Mesendoderm (in vitro differentiated cells): ENCODE data around the gene EBF3.

ENCODE experiments used
- DNase-seq: peaks from one replicate; pipeline ENCODE4 v3.0.0; 2013
- H2AK5ac ChIP-seq: 2 replicates; pipeline ENCODE4 v1.6.1; 2013; ENCODE audit warnings: low read length, inconsistent platforms
- H2BK120ac ChIP-seq: 2 replicates; pipeline ENCODE4 v1.6.1; 2013; ENCODE audit warnings: low read depth, mild to moderate bottlenecking, low read length, moderate library complexity, mixed read lengths
- H2BK15ac ChIP-seq: replicated peaks from 2 replicates; pipeline ENCODE4 v1.6.1; 2013; ENCODE audit warnings: low read depth, mild to moderate bottlenecking, moderate library complexity
- H2BK5ac ChIP-seq: 2 replicates; pipeline ENCODE4 v1.6.1; 2013; ENCODE audit warnings: low read length, inconsistent platforms
- H3K18ac ChIP-seq: 2 replicates; pipeline ENCODE4 v1.6.1; 2013; ENCODE audit warnings: mild to moderate bottlenecking, low read length, mixed read lengths
- H3K23ac ChIP-seq: one replicate; pipeline ENCODE4 v1.6.1; 2013; ENCODE audit warnings: low read length
- H3K27ac ChIP-seq: 2 replicates; pipeline ENCODE4 v1.5.1; 2013; ENCODE audit warnings: low read depth, mild to moderate bottlenecking, inconsistent platforms, low read length, moderate library complexity
- H3K27me3 ChIP-seq: 2 replicates; pipeline ENCODE4 v1.6.1; 2013; ENCODE audit warnings: low read length, control low read depth, mild to moderate bottlenecking, inconsistent platforms; ENCODE audit not compliant: insufficient read depth, poor library complexity
- H3K36me3 ChIP-seq: 2 replicates; pipeline ENCODE4 v1.6.1; 2013; ENCODE audit warnings: low read length, inconsistent platforms; ENCODE audit not compliant: control insufficient read depth, insufficient read depth
- H3K4ac ChIP-seq: one replicate; pipeline ENCODE4 v1.6.1; 2013; ENCODE audit warnings: low read depth, mild to moderate bottlenecking, low read length, moderate library complexity
- H3K4me1 ChIP-seq: 2 replicates; pipeline ENCODE4 v1.6.1; 2013; ENCODE audit warnings: low read depth, low read length, inconsistent platforms; ENCODE audit not compliant: control insufficient read depth
- H3K4me2 ChIP-seq: 2 replicates; pipeline ENCODE4 v1.6.1; 2013; ENCODE audit warnings: low read length
- H3K4me3 ChIP-seq: 2 replicates; pipeline ENCODE4 v1.5.1; 2013; ENCODE audit warnings: mild to moderate bottlenecking, low read length
- H3K56ac ChIP-seq: one replicate; pipeline ENCODE4 v1.6.1; 2013; ENCODE audit warnings: low read length
- H3K79me1 ChIP-seq: 2 replicates; pipeline ENCODE4 v1.6.1; 2013; ENCODE audit warnings: low read length, inconsistent platforms
- H3K79me2 ChIP-seq: 2 replicates; pipeline ENCODE4 v1.6.1; 2013; ENCODE audit warnings: mild to moderate bottlenecking, low read length; ENCODE audit not compliant: control insufficient read depth, insufficient read depth
- H3K9ac ChIP-seq: 2 replicates; pipeline ENCODE4 v1.6.1; 2013; ENCODE audit warnings: low read length, inconsistent platforms
- H4K5ac ChIP-seq: one replicate; pipeline ENCODE4 v1.6.1; 2013; ENCODE audit warnings: low read length
- H4K8ac ChIP-seq: one replicate; pipeline ENCODE4 v1.6.1; 2013; ENCODE audit warnings: low read depth, mild to moderate bottlenecking, control low read depth, low read length, moderate library complexity
- WGBS: extraction: QIAGEN DNeasy Blood & Tissue Kit; methylation state at CpG from one replicate; pipeline ENCODE4 v1.1.7; 2013; ENCODE audit warnings: low lambda C conversion rate, missing lambda C conversion rate; ENCODE audit not compliant: insufficient coverage; ENCODE audit errors: extremely low coverage; 5-methylcytosine and 5-hydroxymethylcytosine counted together

EBF3 gene

DNA sequence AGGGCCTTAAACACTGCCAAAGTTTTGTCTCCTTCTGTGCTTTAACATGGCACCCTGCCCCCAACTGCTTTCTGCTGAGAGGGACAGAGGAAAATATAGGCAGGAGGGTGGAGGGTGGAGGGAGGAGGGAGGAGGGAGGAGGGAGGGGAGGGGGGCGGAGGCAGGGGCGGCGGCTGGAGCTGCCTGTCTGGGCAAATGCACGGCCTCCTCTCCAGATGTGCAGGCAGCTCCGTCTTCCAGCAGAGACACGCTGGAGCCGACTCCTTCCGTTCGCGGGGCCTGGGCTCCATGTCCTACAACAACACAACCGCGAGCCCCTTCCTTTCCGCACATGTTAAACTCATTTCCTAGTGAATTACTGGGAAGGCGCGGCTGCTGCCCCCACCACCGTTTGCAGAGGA, 14.2 kb downstream of the EBF3 start:
- H3K4me2 ChIP-seq: peak overlapping the region; percentile 50
- no peak overlapping the region for H4K8ac ChIP-seq
- H3K4me1 ChIP-seq: peaks cover 4% of the 10 kb centered on the region
- no peaks in the 10 kb centered on the region for H3K79me1 ChIP-seq
- no peak overlapping the region for H3K4ac ChIP-seq
- no peak overlapping the region for H2BK15ac ChIP-seq
- no peak overlapping the region for H2AK5ac ChIP-seq
- no peaks in the 10 kb centered on the region for H3K36me3 ChIP-seq
- H2BK120ac ChIP-seq: no peak overlapping the region
- no peak overlapping the region for H4K5ac ChIP-seq
- whole genome bisulfite sequencing: no CpG with 5 or more reads among the region's 16 CpGs
- no peak overlapping the region for H3K27ac ChIP-seq
- no peak overlapping the region for H2BK5ac ChIP-seq
- no peaks in the 10 kb centered on the region for H3K27me3 ChIP-seq
- H3K18ac ChIP-seq: no peak overlapping the region
- peak overlapping the region; percentile 38 for H3K9ac ChIP-seq
- no peaks in the 10 kb centered on the region for H3K79me2 ChIP-seq
- no peak overlapping the region for H3K23ac ChIP-seq
- DNase-seq: peak; percentile 70
- H3K56ac ChIP-seq: peak overlapping the region; percentile 45
- H3K4me3 ChIP-seq: no peak overlapping the region

DNA sequence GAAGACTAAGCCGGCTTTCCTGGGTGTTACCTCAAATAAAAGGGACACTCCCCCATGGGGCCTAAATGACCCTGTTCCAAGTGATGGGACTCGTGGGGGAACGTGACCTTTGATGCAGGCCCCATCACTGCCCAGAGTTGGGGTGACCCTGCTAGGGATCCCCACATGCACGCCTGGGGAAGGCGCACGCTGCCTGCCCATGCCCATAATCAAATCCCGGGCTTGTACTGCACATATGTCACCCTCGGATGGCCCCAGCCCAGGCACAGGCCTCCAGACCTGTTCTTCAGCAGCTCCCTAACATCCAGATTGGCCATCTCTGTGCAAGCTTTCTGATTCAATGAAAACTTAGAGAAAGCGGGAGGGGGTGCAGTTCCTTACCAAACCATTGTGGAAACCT, 14.7 kb downstream of the EBF3 start:
- peaks cover 4% of the 10 kb centered on the region for H3K4me1 ChIP-seq
- H3K4me2 ChIP-seq: no peak overlapping the region
- no peak overlapping the region for H2AK5ac ChIP-seq
- H3K79me2 ChIP-seq: no peaks in the 10 kb centered on the region
- no peak overlapping the region for H3K18ac ChIP-seq
- no peak overlapping the region for H2BK5ac ChIP-seq
- no CpG with 5 or more reads among the region's 9 CpGs for WGBS
- H3K4me3 ChIP-seq: no peak overlapping the region
- H3K36me3 ChIP-seq: no peaks in the 10 kb centered on the region
- no peak overlapping the region for H2BK120ac ChIP-seq
- H3K27ac ChIP-seq: no peak overlapping the region
- H3K23ac ChIP-seq: no peak overlapping the region
- H3K4ac ChIP-seq: no peak overlapping the region
- no peak overlapping the region for H4K5ac ChIP-seq
- peak overlapping the region; percentile 20 for H3K56ac ChIP-seq
- H3K9ac ChIP-seq: no peak overlapping the region
- no peak for DNase-seq
- H2BK15ac ChIP-seq: no peak overlapping the region
- H3K79me1 ChIP-seq: no peaks in the 10 kb centered on the region
- H3K27me3 ChIP-seq: no peaks in the 10 kb centered on the region
- no peak overlapping the region for H4K8ac ChIP-seq

DNA sequence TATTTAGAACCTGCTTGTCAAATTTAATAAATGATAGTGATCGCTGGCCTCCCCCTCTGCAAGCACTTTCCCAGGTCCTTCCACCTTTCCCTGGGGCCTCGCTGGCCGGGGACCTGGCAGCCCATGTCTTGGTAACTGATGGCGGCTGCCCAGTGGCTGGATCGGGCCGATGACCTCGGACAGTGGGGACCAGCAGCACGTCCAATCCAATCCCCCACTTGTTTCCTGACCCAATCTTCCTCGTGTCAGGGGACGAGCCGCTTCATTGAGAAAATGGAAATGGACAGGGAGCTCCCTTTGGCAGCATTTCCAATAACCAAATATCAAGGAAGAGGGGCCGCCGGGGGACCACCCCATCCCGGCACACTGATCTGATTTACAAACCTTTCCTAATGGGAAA, 17.2 kb downstream of the EBF3 start:
- DNase-seq: no peak
- no peak overlapping the region for H2BK15ac ChIP-seq
- H2BK5ac ChIP-seq: no peak overlapping the region
- no peak overlapping the region for H4K5ac ChIP-seq
- WGBS: no CpG with 5 or more reads among the region's 14 CpGs
- H2BK120ac ChIP-seq: no peak overlapping the region
- no peak overlapping the region for H3K4me3 ChIP-seq
- H3K27me3 ChIP-seq: no peaks in the 10 kb centered on the region
- no peak overlapping the region for H3K18ac ChIP-seq
- H2AK5ac ChIP-seq: no peak overlapping the region
- no peak overlapping the region for H3K4me2 ChIP-seq
- H3K27ac ChIP-seq: no peak overlapping the region
- H3K23ac ChIP-seq: no peak overlapping the region
- H3K56ac ChIP-seq: no peak overlapping the region
- no peaks in the 10 kb centered on the region for H3K36me3 ChIP-seq
- no peaks in the 10 kb centered on the region for H3K79me2 ChIP-seq
- no peak overlapping the region for H3K9ac ChIP-seq
- no peak overlapping the region for H3K4ac ChIP-seq
- H3K79me1 ChIP-seq: no peaks in the 10 kb centered on the region
- H3K4me1 ChIP-seq: peaks cover 4% of the 10 kb centered on the region
- H4K8ac ChIP-seq: no peak overlapping the region

- H4K8ac ChIP-seq: no peak overlapping the region
- H2BK120ac ChIP-seq: no peak overlapping the region
- no peak overlapping the region for H3K4me3 ChIP-seq
- peaks cover 4% of the 10 kb centered on the region for H3K4me1 ChIP-seq
- WGBS: no CpG with 5 or more reads among the region's 26 CpGs
- no peak overlapping the region for H3K27ac ChIP-seq
- no peak overlapping the region for H2BK5ac ChIP-seq
- H3K56ac ChIP-seq: no peak overlapping the region
- H3K79me1 ChIP-seq: no peaks in the 10 kb centered on the region
- no peak overlapping the region for H3K9ac ChIP-seq
- no peak overlapping the region for H4K5ac ChIP-seq
- no peak overlapping the region for H3K23ac ChIP-seq
- H3K27me3 ChIP-seq: no peaks in the 10 kb centered on the region
- H3K79me2 ChIP-seq: no peaks in the 10 kb centered on the region
- H2AK5ac ChIP-seq: no peak overlapping the region
- no peak overlapping the region for H3K4me2 ChIP-seq
- H3K4ac ChIP-seq: no peak overlapping the region
- H3K18ac ChIP-seq: no peak overlapping the region
- H3K36me3 ChIP-seq: no peaks in the 10 kb centered on the region
- no peak overlapping the region for H2BK15ac ChIP-seq
- no peak for DNase-seq
Measured at GRCh38 chr10:129945941-129946760, 17.9 kb downstream of the EBF3 start.

GRCh38 chr10:129945526-129945925, 18.5 kb downstream of the EBF3 start:
- Histone ChIP-seq H3K56ac (no peak overlapping the region), H3K4me3 (no peak overlapping the region), H3K36me3 (no peaks in the 10 kb centered on the region), H3K9ac (no peak overlapping the region), H4K5ac (no peak overlapping the region), H3K4me2 (no peak overlapping the region), H3K27ac (no peak overlapping the region), H3K27me3 (no peaks in the 10 kb centered on the region), H4K8ac (no peak overlapping the region), H3K79me2 (no peaks in the 10 kb centered on the region), H3K79me1 (no peaks in the 10 kb centered on the region), H3K4me1 (peaks cover 4% of the 10 kb centered on the region), H3K4ac (no peak overlapping the region), H3K18ac (no peak overlapping the region), H3K23ac (no peak overlapping the region), H2BK15ac (no peak overlapping the region), H2BK5ac (no peak overlapping the region), H2BK120ac (no peak overlapping the region), H2AK5ac (no peak overlapping the region)
- no peak for DNase-seq
- WGBS: no CpG with 5 or more reads among the region's 8 CpGs

DNA sequence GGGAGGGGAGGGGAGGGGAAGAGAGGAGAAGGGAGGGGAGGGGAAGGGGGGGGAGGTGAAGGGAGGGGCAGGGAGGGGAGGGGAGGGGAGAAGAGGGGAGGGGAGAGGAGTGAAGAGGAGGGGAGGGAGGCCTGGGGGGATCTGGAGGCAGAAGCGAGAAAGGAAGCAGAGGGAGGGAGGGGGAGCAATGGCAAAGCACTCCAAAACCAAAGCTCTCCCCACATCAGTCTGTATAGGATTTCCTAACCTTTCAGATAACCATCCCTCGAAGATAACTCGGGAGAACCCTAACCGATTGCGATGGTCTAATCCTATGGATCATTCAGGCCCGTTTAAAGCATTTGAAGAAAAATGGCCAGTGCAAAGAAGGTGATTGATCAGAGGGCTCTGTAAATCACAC, 19.0 kb downstream of the EBF3 start:
- no peaks in the 10 kb centered on the region for H3K36me3 ChIP-seq
- H3K4ac ChIP-seq: no peak overlapping the region
- no peak overlapping the region for H2BK15ac ChIP-seq
- no peaks in the 10 kb centered on the region for H3K27me3 ChIP-seq
- no peak overlapping the region for H2BK120ac ChIP-seq
- H3K79me1 ChIP-seq: no peaks in the 10 kb centered on the region
- H3K4me2 ChIP-seq: no peak overlapping the region
- no peak overlapping the region for H3K27ac ChIP-seq
- no peak overlapping the region for H3K18ac ChIP-seq
- peaks cover 4% of the 10 kb centered on the region for H3K4me1 ChIP-seq
- H4K5ac ChIP-seq: no peak overlapping the region
- no peak overlapping the region for H4K8ac ChIP-seq
- H3K9ac ChIP-seq: no peak overlapping the region
- no CpG with 5 or more reads among the region's 6 CpGs for WGBS
- no peaks in the 10 kb centered on the region for H3K79me2 ChIP-seq
- H3K4me3 ChIP-seq: no peak overlapping the region
- no peak overlapping the region for H2BK5ac ChIP-seq
- H3K56ac ChIP-seq: no peak overlapping the region
- H3K23ac ChIP-seq: no peak overlapping the region
- DNase-seq: no peak
- H2AK5ac ChIP-seq: no peak overlapping the region
